HepG2 (cell line): Measurements from ENCODE around the gene ZNF605. TPM values are rescaled to one million over a fixed set of nuclear protein-coding genes. Genes with fewer than 3 reads are reported as not detected.

Experiments
- ATF1 ChIP-seq: IDR thresholded peaks from 2 replicates; pipeline ENCODE4 v1.6.1; 2016; ENCODE audit warnings: mild to moderate bottlenecking, control low read depth
- BHLHE40 ChIP-seq: IDR thresholded peaks from 2 replicates; pipeline ENCODE4 v1.6.1; 2011; ENCODE audit warnings: low read length, improper control_type of control experiment
- CCAR2 ChIP-seq: fragments of 200-400 bp; formaldehyde crosslinking; optimal IDR thresholded peaks from 2 replicates; pipeline ENCODE3; 2018; ENCODE audit warnings: low read depth, mild to moderate bottlenecking, low read length, moderate library complexity
- HOXA9 ChIP-seq: sonication (generic); formaldehyde crosslinking; IDR thresholded peaks from 2 replicates; pipeline ENCODE4 v1.8.1; 2022; ENCODE audit warnings: missing genetic modification reagents, mild to moderate bottlenecking, moderate library complexity, borderline replicate concordance
- ISL2 ChIP-seq: sonication (generic); formaldehyde crosslinking; IDR thresholded peaks from 2 replicates; pipeline ENCODE4 v1.5.0; 2020; ENCODE audit warnings: missing genetic modification reagents
- MTA1 ChIP-seq: sonication (generic); formaldehyde crosslinking; IDR thresholded peaks from 2 replicates; pipeline ENCODE4 v1.4.0; 2020; ENCODE audit warnings: missing genetic modification reagents, mild to moderate bottlenecking, borderline replicate concordance
- TBX2 ChIP-seq: sonication (generic); formaldehyde crosslinking; IDR thresholded peaks from 2 replicates; pipeline ENCODE4 v1.5.0; 2020; ENCODE audit warnings: missing genetic modification reagents, mild to moderate bottlenecking, borderline replicate concordance
- TRIM24 ChIP-seq: sonication (generic); formaldehyde crosslinking; IDR thresholded peaks from 2 replicates; pipeline ENCODE4 v1.8.0; 2022; ENCODE audit warnings: mild to moderate bottlenecking, missing genetic modification reagents
- TSC22D2 ChIP-seq: sonication (generic); formaldehyde crosslinking; IDR thresholded peaks from 2 replicates; pipeline ENCODE4 v1.5.1; 2020; ENCODE audit warnings: missing genetic modification reagents, mild to moderate bottlenecking, borderline replicate concordance
- ZFP82 ChIP-seq: sonication (generic); formaldehyde crosslinking; IDR thresholded peaks from 2 replicates; pipeline ENCODE4 v1.5.1; 2020; ENCODE audit warnings: mild to moderate bottlenecking, missing genetic modification reagents, borderline replicate concordance
- ZKSCAN1 ChIP-seq: fragments of 150-350 bp; IDR thresholded peaks from 2 replicates; pipeline ENCODE4 v1.6.1; 2014; ENCODE audit warnings: low read length
- ZNF546 ChIP-seq: sonication (generic); formaldehyde crosslinking; conservative IDR thresholded peaks from 2 replicates; pipeline ENCODE4 v1.8.1; 2023; ENCODE audit warnings: mild to moderate bottlenecking, missing genetic modification reagents
- ZNF614 ChIP-seq: IDR thresholded peaks from 2 replicates; pipeline ENCODE4 v1.6.1; 2018; ENCODE audit warnings: missing biosample characterization, missing genetic modification reagents, inconsistent platforms, borderline replicate concordance
- ZSCAN21 ChIP-seq: sonication (generic); formaldehyde crosslinking; IDR thresholded peaks from 2 replicates; pipeline ENCODE4 v1.8.0; 2022; ENCODE audit warnings: mild to moderate bottlenecking, missing genetic modification reagents, moderate library complexity, borderline replicate concordance
- polyA plus RNA-seq, 8 experiments: library from polyadenylated mRNA; depleted of rRNA in 3 of 8; stranded (reverse) in 7 of 8; unstranded in 1 of 8; fragments of >200 nt; fragmentation: Illumina TruSeq in 4 of 8; extraction: Trizol in 4 of 8; gene quantifications; 2 replicates each; pipeline versions ENCODE4 v1.2.1 to v1.2.3, GENCODE V29; 2011 to 2016; ENCODE audit warnings: low read depth in 4 of 8, missing spikeins in 1 of 8, mixed read lengths in 1 of 8; ENCODE audit not compliant: insufficient read depth in 1 of 8
- total RNA-seq, 5 experiments: library from RNA; depleted of rRNA; stranded (reverse); fragments of >200 nt; fragmentation: Illumina TruSeq; extraction: Trizol; gene quantifications; 2 replicates each; pipeline ENCODE4 v1.2.3, GENCODE V29; 2016; ENCODE audit warnings: low read depth in 1 of 5
- TF ChIP-seq, protein P1 (sequence below): sonication (generic); formaldehyde crosslinking; IDR thresholded peaks from 2 replicates; pipeline ENCODE4 v1.5.0; 2020; ENCODE audit warnings: mild to moderate bottlenecking, missing genetic modification reagents
- TF ChIP-seq, protein P2 (sequence below): sonication (generic); formaldehyde crosslinking; IDR thresholded peaks from 2 replicates; pipeline ENCODE4 v1.8.1; 2022; ENCODE audit warnings: mild to moderate bottlenecking, missing genetic modification reagents
- TF ChIP-seq, protein P3 (sequence below): sonication (generic); formaldehyde crosslinking; IDR thresholded peaks from 2 replicates; pipeline ENCODE4 v1.4.0; 2020; ENCODE audit warnings: low read depth, mild to moderate bottlenecking, missing genetic modification reagents

ZNF605 gene
- total and polyA plus RNA-seq, 2 of the 13 experiments (the other 11 are each of a cell fraction or from before 2014, with no cell fraction given): 6.7 to 6.8 TPM

DNA sequence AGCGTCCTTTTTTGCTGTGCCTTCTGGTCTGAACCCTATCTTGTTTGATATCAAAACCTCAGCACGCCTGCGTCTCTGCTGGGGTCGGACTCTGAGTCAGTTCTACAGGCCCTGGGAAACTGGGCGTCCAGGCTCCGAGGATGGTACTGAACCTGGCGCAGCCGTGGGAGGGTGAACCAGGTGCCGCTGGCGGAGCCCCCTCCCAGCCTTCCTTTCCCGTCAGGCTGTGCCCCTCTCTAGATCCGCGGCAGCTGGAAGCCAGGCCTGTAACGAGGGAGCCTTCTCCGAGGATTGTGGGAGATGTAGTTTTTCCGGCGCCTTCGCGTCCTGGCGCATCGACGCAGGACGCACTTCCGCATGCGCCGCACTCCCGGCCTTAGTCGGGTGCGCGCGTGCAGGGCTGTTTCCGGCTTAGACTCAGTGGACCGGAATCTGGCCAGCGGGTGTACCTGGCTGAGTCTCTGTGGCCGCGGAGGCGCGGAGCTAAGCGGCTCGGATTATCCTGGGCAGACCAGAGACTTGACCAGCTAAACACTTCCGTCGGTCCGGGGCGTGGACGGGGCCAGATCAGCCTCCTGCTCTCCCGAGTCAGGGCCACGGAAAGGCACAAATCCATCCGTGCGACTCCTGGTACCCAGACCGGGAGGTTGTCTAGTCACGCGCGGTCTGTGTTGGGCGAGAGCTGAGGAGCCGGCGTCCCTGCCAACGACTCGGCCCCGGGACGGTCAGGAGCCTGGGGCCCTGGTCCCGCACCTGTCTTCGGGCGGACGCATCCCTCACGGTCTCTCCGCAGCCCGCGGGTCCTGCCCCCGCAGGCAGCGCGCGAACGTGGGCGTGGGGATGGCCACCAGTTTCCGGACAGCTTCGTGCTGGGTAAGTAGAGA is 30.1 kb upstream of the ZNF605 start, which contains the start of gene ZNF26 (continued):
- TF ChIP-seq, protein P1, sequence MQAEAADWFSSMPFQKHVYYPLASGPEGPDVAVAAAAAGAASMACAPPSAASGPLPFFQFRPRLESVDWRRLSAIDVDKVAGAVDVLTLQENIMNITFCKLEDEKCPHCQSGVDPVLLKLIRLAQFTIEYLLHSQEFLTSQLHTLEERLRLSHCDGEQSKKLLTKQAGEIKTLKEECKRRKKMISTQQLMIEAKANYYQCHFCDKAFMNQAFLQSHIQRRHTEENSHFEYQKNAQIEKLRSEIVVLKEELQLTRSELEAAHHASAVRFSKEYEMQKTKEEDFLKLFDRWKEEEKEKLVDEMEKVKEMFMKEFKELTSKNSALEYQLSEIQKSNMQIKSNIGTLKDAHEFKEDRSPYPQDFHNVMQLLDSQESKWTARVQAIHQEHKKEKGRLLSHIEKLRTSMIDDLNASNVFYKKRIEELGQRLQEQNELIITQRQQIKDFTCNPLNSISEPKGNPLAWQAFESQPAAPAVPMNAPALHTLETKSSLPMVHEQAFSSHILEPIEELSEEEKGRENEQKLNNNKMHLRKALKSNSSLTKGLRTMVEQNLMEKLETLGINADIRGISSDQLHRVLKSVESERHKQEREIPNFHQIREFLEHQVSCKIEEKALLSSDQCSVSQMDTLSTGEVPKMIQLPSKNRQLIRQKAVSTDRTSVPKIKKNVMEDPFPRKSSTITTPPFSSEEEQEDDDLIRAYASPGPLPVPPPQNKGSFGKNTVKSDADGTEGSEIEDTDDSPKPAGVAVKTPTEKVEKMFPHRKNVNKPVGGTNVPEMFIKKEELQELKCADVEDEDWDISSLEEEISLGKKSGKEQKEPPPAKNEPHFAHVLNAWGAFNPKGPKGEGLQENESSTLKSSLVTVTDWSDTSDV (CRISPR knock-in tag): no peak
- TF ChIP-seq ZFP82 (CRISPR knock-in tag) (peak; percentile 72; the same call in 1 of the 2 replicates), TBX2 (peak; percentile 83), BHLHE40 (peak; percentile 81), TSC22D2 (no peak), TRIM24 (CRISPR knock-in tag) (no peak), ZKSCAN1 (peak; percentile 40; the same call in 1 of the 2 replicates), ZNF614 (CRISPR knock-in tag) (peak; percentile 63; the same call in 1 of the 2 replicates), ATF1 (CRISPR knock-in tag) (peak; percentile 98), HOXA9 (CRISPR knock-in tag) (no peak), MTA1 (CRISPR knock-in tag) (peak; percentile 74; the same call in 1 of the 2 replicates), ZNF546 (CRISPR knock-in tag) (no peak), CCAR2 (no peak), ZSCAN21 (CRISPR knock-in tag) (no peak; the same call in 1 of the 2 replicates), ISL2 (CRISPR knock-in tag) (no peak; the same call in 1 of the 2 replicates)
- TF ChIP-seq, protein P2, sequence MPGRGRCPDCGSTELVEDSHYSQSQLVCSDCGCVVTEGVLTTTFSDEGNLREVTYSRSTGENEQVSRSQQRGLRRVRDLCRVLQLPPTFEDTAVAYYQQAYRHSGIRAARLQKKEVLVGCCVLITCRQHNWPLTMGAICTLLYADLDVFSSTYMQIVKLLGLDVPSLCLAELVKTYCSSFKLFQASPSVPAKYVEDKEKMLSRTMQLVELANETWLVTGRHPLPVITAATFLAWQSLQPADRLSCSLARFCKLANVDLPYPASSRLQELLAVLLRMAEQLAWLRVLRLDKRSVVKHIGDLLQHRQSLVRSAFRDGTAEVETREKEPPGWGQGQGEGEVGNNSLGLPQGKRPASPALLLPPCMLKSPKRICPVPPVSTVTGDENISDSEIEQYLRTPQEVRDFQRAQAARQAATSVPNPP (CRISPR knock-in tag): no peak; the same call in 1 of the 2 replicates
- TF ChIP-seq, protein P3, sequence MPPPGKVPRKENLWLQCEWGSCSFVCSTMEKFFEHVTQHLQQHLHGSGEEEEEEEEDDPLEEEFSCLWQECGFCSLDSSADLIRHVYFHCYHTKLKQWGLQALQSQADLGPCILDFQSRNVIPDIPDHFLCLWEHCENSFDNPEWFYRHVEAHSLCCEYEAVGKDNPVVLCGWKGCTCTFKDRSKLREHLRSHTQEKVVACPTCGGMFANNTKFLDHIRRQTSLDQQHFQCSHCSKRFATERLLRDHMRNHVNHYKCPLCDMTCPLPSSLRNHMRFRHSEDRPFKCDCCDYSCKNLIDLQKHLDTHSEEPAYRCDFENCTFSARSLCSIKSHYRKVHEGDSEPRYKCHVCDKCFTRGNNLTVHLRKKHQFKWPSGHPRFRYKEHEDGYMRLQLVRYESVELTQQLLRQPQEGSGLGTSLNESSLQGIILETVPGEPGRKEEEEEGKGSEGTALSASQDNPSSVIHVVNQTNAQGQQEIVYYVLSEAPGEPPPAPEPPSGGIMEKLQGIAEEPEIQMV (CRISPR knock-in tag): no peak; the same call in 1 of the 2 replicates
